ENCODE data around the gene SYK. TPM values are rescaled to one million over a fixed set of nuclear protein-coding genes. Genes with fewer than 3 reads are reported as not detected.
"Not testable (repeated sequence)": the region's sequence is repeated elsewhere in the genome, so short reads cannot be mapped to it uniquely, and the experiment has no call there.

Gene SYK
- polyA plus RNA-seq, 1 of the 3 experiments (the other 2 are of a cell fraction), result not detected

DNA sequence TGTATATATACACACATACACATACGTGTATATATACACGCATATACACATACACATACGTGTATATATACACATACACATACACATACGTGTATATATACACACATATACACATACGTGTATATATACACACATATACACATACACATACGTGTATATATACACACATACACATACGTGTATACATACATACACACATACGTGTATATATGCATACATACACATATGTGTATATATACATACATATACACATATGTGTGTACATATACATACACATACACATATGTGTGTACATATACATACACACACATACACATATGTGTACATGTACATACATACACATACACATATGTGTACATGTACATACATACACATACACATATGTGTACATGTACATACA lies 82.6 kb downstream of the SYK start:
- no peak overlapping the region for H3K27ac ChIP-seq (ENCODE audit: low read depth in 2 of 2, low read length in 1 of 2)
- peaks cover 11% of the 10 kb centered on the region for H3F3A ChIP-seq (replicated peaks; ENCODE audit: insufficient read depth)
- DNase-seq, result no peak
- no peak for TF ChIP-seq NFIC (IDR thresholded peaks at IDR 0.05; ENCODE audit: borderline replicate concordance)
- no peak for TF ChIP-seq RAD21 (IDR thresholded peaks at IDR 0.05; ENCODE audit: low read length)
- TF ChIP-seq SMC3 (IDR thresholded peaks at IDR 0.05; ENCODE audit: low read depth, low read length), result no peak
- TF ChIP-seq, protein P1, sequence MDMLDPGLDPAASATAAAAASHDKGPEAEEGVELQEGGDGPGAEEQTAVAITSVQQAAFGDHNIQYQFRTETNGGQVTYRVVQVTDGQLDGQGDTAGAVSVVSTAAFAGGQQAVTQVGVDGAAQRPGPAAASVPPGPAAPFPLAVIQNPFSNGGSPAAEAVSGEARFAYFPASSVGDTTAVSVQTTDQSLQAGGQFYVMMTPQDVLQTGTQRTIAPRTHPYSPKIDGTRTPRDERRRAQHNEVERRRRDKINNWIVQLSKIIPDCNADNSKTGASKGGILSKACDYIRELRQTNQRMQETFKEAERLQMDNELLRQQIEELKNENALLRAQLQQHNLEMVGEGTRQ (IDR thresholded peaks at IDR 0.05; ENCODE audit: borderline replicate concordance, low read depth, low read length), result no peak
- TF ChIP-seq SIN3A (IDR thresholded peaks at IDR 0.05; ENCODE audit: borderline replicate concordance, low read depth, low read length), result no peak
- no peak for TF ChIP-seq TCF12 (IDR thresholded peaks at IDR 0.05)
- TF ChIP-seq GABPA (IDR thresholded peaks at IDR 0.05; ENCODE audit: low read depth), result no peak
- TF ChIP-seq RCOR1 (IDR thresholded peaks at IDR 0.05; ENCODE audit: low read length), result no peak
- TF ChIP-seq RFX5 (IDR thresholded peaks at IDR 0.05; ENCODE audit: low read length), result no peak
- TF ChIP-seq, protein P2, sequence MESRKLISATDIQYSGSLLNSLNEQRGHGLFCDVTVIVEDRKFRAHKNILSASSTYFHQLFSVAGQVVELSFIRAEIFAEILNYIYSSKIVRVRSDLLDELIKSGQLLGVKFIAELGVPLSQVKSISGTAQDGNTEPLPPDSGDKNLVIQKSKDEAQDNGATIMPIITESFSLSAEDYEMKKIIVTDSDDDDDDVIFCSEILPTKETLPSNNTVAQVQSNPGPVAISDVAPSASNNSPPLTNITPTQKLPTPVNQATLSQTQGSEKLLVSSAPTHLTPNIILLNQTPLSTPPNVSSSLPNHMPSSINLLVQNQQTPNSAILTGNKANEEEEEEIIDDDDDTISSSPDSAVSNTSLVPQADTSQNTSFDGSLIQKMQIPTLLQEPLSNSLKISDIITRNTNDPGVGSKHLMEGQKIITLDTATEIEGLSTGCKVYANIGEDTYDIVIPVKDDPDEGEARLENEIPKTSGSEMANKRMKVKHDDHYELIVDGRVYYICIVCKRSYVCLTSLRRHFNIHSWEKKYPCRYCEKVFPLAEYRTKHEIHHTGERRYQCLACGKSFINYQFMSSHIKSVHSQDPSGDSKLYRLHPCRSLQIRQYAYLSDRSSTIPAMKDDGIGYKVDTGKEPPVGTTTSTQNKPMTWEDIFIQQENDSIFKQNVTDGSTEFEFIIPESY (IDR thresholded peaks at IDR 0.05; ENCODE audit: borderline replicate concordance, low read depth), result no peak
- no peak for TF ChIP-seq JUND (IDR thresholded peaks at IDR 0.05)
- TF ChIP-seq ELF1 (IDR thresholded peaks at IDR 0.05), result no peak
- TF ChIP-seq YY1 (IDR thresholded peaks at IDR 0.05; ENCODE audit: low read depth), result no peak
- TF ChIP-seq FOXJ3 (CRISPR knock-in tag; IDR thresholded peaks at IDR 0.05), result no peak
- TF ChIP-seq FOSL2 (IDR thresholded peaks at IDR 0.05; ENCODE audit: borderline replicate concordance, low read depth), result no peak
- TF ChIP-seq EZH2phosphoT487 (IDR thresholded peaks at IDR 0.05; ENCODE audit: borderline replicate concordance, low read depth), result no peak
- TF ChIP-seq CHD2 (IDR thresholded peaks at IDR 0.05; ENCODE audit: low read length, partially characterized antibody), result no peak
- TF ChIP-seq, protein P3, sequence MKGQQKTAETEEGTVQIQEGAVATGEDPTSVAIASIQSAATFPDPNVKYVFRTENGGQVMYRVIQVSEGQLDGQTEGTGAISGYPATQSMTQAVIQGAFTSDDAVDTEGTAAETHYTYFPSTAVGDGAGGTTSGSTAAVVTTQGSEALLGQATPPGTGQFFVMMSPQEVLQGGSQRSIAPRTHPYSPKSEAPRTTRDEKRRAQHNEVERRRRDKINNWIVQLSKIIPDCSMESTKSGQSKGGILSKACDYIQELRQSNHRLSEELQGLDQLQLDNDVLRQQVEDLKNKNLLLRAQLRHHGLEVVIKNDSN (IDR thresholded peaks at IDR 0.05; ENCODE audit: borderline replicate concordance, low read depth), result no peak
- no peak overlapping the region for H3K4me2 ChIP-seq
- no peaks in the 10 kb centered on the region for H3K9me3 ChIP-seq
- H4K20me1 ChIP-seq (ENCODE audit: insufficient read depth), result no peaks in the 10 kb centered on the region
- H3K36me3 ChIP-seq (replicated peaks in 1 of 2; ENCODE audit: control insufficient read depth in 1 of 2, insufficient read depth in 2 of 2, low read length in 1 of 2), result no peaks in the 10 kb centered on the region
- ChIA-PET POLR2A (no interaction called here), CTCF (interaction anchor here (1.0 kb wide), 1 partner anchor 13 kb away, joined by 3 read pairs; no protein-coding TSS in a partner anchor)
- H3K9ac ChIP-seq, result no peak overlapping the region
- no peaks in the 10 kb centered on the region for H3K4me1 ChIP-seq (ENCODE audit: control insufficient read depth in 1 of 2, insufficient read depth in 2 of 2, low read depth in 1 of 2, low read length in 1 of 2)
- H3K27me3 ChIP-seq (ENCODE audit: insufficient read depth), result no peaks in the 10 kb centered on the region; the same call in 1 of the 2 replicates
- no peak overlapping the region for H3K4me3 ChIP-seq (ENCODE audit: low read depth in 2 of 2, low read length in 1 of 2)
- no peaks in the 10 kb centered on the region for H3K79me2 ChIP-seq (ENCODE audit: insufficient read depth)
- H2AFZ ChIP-seq (ENCODE audit: low read depth), result no peak overlapping the region
- no peaks in the 10 kb centered on the region for H3K9me2 ChIP-seq
- 65% methylated on average over 8 of the region's 8 CpGs for WGBS (ENCODE audit: low lambda C conversion rate)

DNA sequence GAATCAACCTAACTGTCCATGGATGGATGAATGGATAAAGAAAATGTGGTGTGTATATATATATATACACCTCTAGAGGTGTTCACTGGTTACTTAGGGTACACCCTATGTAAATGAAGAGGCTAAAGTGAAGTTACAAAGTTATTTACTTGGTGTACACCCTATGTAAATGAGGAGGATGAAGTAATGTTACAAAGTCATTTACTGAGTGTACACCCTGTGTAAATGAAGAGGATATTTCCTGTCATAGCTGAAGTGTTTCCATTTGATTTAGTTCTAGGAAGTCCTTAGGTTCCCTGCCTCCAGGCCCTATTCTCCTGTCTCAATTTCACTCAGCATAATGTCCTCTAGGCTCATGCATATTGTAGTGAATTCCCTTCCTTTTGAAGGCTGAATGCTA lies 85.2 kb downstream of the SYK start:
- CTCF ChIA-PET, result interaction anchor here (1.3 kb wide), 1 partner anchor 28 kb away, joined by 4 read pairs; no protein-coding TSS in a partner anchor
- H3K27ac ChIP-seq (ENCODE audit: low read depth in 2 of 2, low read length in 1 of 2); H3K4me2 ChIP-seq; H3K36me3 ChIP-seq (replicated peaks in 1 of 2; ENCODE audit: control insufficient read depth in 1 of 2, insufficient read depth in 2 of 2, low read length in 1 of 2); H2AFZ ChIP-seq (ENCODE audit: low read depth); H3K9ac ChIP-seq; DNase-seq; H3K79me2 ChIP-seq (ENCODE audit: insufficient read depth); H3K27me3 ChIP-seq (ENCODE audit: insufficient read depth); H3K4me3 ChIP-seq (ENCODE audit: low read depth in 2 of 2, low read length in 1 of 2); H3K9me2 ChIP-seq; H3K4me1 ChIP-seq (ENCODE audit: control insufficient read depth in 1 of 2, insufficient read depth in 2 of 2, low read depth in 1 of 2, low read length in 1 of 2); H4K20me1 ChIP-seq (ENCODE audit: insufficient read depth); POLR2A ChIA-PET; H3K9me3 ChIP-seq: not testable (repeated sequence)
- H3F3A ChIP-seq (replicated peaks; ENCODE audit: insufficient read depth), result peaks cover 11% of the 10 kb centered on the region
